Mesodermal cell (in vitro differentiated cells): ENCODE results near the gene OOEP.

Experiments
- H3K27ac ChIP-seq: 2 replicates; pipeline ENCODE4 v1.7.0; 2013; ENCODE audit warnings: mild to moderate bottlenecking, low read depth, low read length, moderate library complexity; ENCODE audit not compliant: severe bottlenecking
- H3K36me3 ChIP-seq: 2 replicates; pipeline ENCODE4 v1.7.1; 2013; ENCODE audit warnings: mild to moderate bottlenecking, low read length, moderate library complexity; ENCODE audit not compliant: control insufficient read depth, insufficient read depth
- H3K4me1 ChIP-seq: one replicate; pipeline ENCODE4 v1.7.1; 2013; ENCODE audit warnings: mild to moderate bottlenecking, low read length; ENCODE audit not compliant: insufficient read depth, control insufficient read depth, poor library complexity, severe bottlenecking
- H3K4me3 ChIP-seq: 2 replicates; pipeline ENCODE4 v1.7.0; 2013; ENCODE audit warnings: low read length, control low read depth, mild to moderate bottlenecking; ENCODE audit not compliant: insufficient read depth, poor library complexity, severe bottlenecking; ENCODE audit errors: extremely low read depth
- H3K9me3 ChIP-seq: 2 replicates; pipeline ENCODE4 v1.7.1; 2013; ENCODE audit warnings: mild to moderate bottlenecking, low read length, moderate library complexity; ENCODE audit not compliant: control insufficient read depth
- WGBS, 2 experiments: methylation state at CpG; one replicate each; pipeline ENCODE4 v1.1.5; 2013; ENCODE audit warnings: missing lambda C conversion rate in 2 of 2; ENCODE audit not compliant: insufficient coverage in 2 of 2; 5-methylcytosine and 5-hydroxymethylcytosine counted together

Gene OOEP

DNA sequence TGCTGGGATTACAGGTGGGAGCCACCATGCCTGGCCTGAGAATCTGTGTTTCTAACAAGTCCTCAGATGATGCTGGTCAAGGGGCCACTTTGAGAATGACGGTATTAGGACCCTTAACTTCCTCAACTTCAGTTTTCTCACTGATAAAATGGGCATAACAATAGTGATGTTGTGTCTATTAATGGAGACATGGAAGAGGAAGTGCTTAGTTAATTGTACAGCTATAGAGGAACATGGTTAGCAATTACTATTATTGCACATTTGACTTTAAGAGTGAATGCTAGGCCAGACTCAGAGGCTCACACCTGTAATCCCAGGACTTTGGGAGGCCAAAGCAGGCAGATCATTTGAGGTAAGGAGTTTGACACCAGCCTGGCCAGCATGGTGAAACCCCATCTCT, 28.4 kb downstream of the OOEP start:
- Histone ChIP-seq H3K9me3 (no peaks in the 10 kb centered on the region), H3K4me1 (no peaks in the 10 kb centered on the region), H3K36me3 (no peaks in the 10 kb centered on the region), H3K4me3 (no peak overlapping the region), H3K27ac (no peak overlapping the region)
- 100% methylated on average over 1 of the region's 1 CpG; no CpG with 5 or more reads in 1 of the 2 experiments for WGBS, 2 experiments

DNA sequence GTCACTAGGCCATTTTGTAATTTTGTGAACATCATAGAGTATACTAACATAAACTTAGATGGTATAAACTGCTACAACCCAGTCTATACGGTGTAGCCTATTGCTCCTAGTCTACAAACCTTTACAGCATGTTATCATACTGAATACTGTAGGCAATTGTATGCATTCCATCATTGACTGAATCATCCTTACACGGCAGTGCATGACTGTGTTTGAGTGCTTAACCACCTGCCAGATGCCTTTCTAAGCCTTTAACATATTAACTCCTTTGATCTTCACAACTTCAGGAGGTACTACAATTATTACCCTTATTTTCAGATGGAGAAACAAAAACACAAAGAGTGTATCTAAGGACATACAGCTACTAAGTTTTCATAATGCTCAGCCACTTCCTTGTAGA, 29.6 kb downstream of the OOEP start:
- WGBS, 2 experiments = 100% methylated on average over 1 of the region's 2 CpGs
- Histone ChIP-seq H3K9me3 (no peaks in the 10 kb centered on the region), H3K27ac (no peak overlapping the region)

GRCh38 chr6:73339340-73339739, 30.4 kb downstream of the OOEP start:
- H3K36me3 ChIP-seq = no peaks in the 10 kb centered on the region
- WGBS, 2 experiments = 42 to 81% methylated on average over 2 to 3 of the region's 3 CpGs

More for the DNA sequence above, 29.6 kb downstream of the OOEP start:
- H3K4me1 ChIP-seq = no peaks in the 10 kb centered on the region
- H3K4me3 ChIP-seq = no peak overlapping the region
- H3K36me3 ChIP-seq = no peaks in the 10 kb centered on the region

GRCh38 chr6:73329201-73329600, 40.5 kb downstream of the OOEP start:
- Histone ChIP-seq H3K4me3 (no peak overlapping the region), H3K27ac (no peak overlapping the region), H3K4me1 (no peaks in the 10 kb centered on the region), H3K9me3 (no peaks in the 10 kb centered on the region), H3K36me3 (no peaks in the 10 kb centered on the region)
- 86 to 100% methylated on average over 1 to 2 of the region's 3 CpGs for WGBS, 2 experiments

More at GRCh38 chr6:73339340-73339739, 30.4 kb downstream of the OOEP start:
- H3K9me3 ChIP-seq = no peaks in the 10 kb centered on the region
- H3K4me1 ChIP-seq = no peaks in the 10 kb centered on the region
- no peak overlapping the region for H3K27ac ChIP-seq
- H3K4me3 ChIP-seq = no peak overlapping the region

- H3K4me3 ChIP-seq = no peak overlapping the region
- H3K27ac ChIP-seq = no peak overlapping the region
- no peaks in the 10 kb centered on the region for H3K9me3 ChIP-seq
- H3K4me1 ChIP-seq = no peaks in the 10 kb centered on the region
- 79 to 100% methylated on average over 1 to 2 of the region's 3 CpGs for WGBS, 2 experiments
- H3K36me3 ChIP-seq = no peaks in the 10 kb centered on the region
Measured at GRCh38 chr6:73328790-73329189, 40.9 kb downstream of the OOEP start.

- H3K9me3 ChIP-seq = no peaks in the 10 kb centered on the region
- no peaks in the 10 kb centered on the region for H3K4me1 ChIP-seq
- 100% methylated on average over 1 of the region's 3 CpGs; no CpG with 5 or more reads in 1 of the 2 experiments for WGBS, 2 experiments
- no peak overlapping the region for H3K27ac ChIP-seq
- no peaks in the 10 kb centered on the region for H3K36me3 ChIP-seq
- H3K4me3 ChIP-seq = no peak overlapping the region
Measured at GRCh38 chr6:73325656-73326055, 44.0 kb downstream of the OOEP start.

DNA sequence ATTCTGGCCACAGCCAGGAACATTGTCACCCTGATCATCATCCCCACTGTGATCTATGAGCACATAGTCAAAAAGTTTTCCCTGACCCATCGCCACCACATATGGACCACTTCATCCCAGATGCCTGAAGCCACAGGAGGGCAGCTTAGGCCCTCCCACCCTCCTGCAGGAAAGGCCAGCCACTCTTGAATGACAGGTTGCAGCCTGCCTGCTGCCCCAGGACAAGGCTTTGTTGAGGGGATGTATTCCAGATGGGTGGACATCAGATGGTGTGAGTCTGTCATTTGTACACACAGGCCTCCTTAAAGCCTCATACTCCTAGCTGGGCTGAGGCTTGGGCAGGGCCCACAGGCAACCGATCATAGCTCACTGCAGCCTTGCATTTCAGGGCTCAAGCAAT, 46.4 kb downstream of the OOEP start:
- no peak overlapping the region for H3K27ac ChIP-seq
- H3K36me3 ChIP-seq = no peaks in the 10 kb centered on the region
- H3K4me1 ChIP-seq = no peaks in the 10 kb centered on the region
- 78 to 100% methylated on average over 1 of the region's 2 CpGs for WGBS, 2 experiments
- H3K4me3 ChIP-seq = no peak overlapping the region
- H3K9me3 ChIP-seq = peaks cover 1% of the 10 kb centered on the region
